Naive thymus-derived CD4-positive, alpha-beta T cell (primary cell): Measurements from ENCODE around the gene SARNP. TPM values are rescaled to one million over a fixed set of nuclear protein-coding genes. Genes with fewer than 3 reads are reported as not detected.
"Not testable (repeated sequence)": the region's sequence is repeated elsewhere in the genome, so short reads cannot be mapped to it uniquely, and the experiment has no call there.

Experiments used
- ATAC-seq: fragments of 150-1000 bp; cut with Tn5 transposase; 2 replicates; pipeline ENCODE4 v1.10.0; 2021; ENCODE audit warnings: mild to moderate bottlenecking, moderate library complexity
- CTCF ChIA-PET: fragments of 350-600 bp; sonication (Branson Sonifier 250); formaldehyde crosslinking; loops from one replicate; lab custom pipeline; 2021; ENCODE audit warnings: antibody characterized with exemption; lab: Charles Lee
- POLR2A ChIA-PET: fragments of 350-600 bp; sonication (Branson Sonifier 250); formaldehyde crosslinking; loops from one replicate; lab custom pipeline; 2021; ENCODE audit warnings: antibody characterized with exemption, inconsistent platforms; lab: Charles Lee
- DNase-seq, 9 donors: peaks; one replicate each; pipeline versions ENCODE4 v3.0.0 to v3.0.0-alpha.2; 2020 to 2022; ENCODE audit warnings: mixed read lengths in 1 of 9
- H3K27ac ChIP-seq: one replicate; pipeline ENCODE4 v1.7.0; 2013; ENCODE audit warnings: mild to moderate bottlenecking, low read depth, low read length, moderate library complexity
- H3K27me3 ChIP-seq, 2 donors: one replicate each; pipeline ENCODE4 v1.7.0; 2013; ENCODE audit warnings: low read length in 2 of 2, mild to moderate bottlenecking in 2 of 2, moderate library complexity in 2 of 2; ENCODE audit not compliant: control insufficient read depth in 2 of 2, insufficient read depth in 2 of 2
- H3K36me3 ChIP-seq, 3 experiments: 1 replicate in 2 of 3; 2 replicates in 1 of 3; pipeline ENCODE4 v1.7.0; 2013; ENCODE audit warnings: low read length in 3 of 3, mild to moderate bottlenecking in 3 of 3, moderate library complexity in 1 of 3; ENCODE audit not compliant: insufficient read depth in 3 of 3, control insufficient read depth in 2 of 3
- H3K4me1 ChIP-seq, 2 donors: one replicate each; pipeline ENCODE4 v1.7.0; 2013; ENCODE audit warnings: low read length in 2 of 2, mild to moderate bottlenecking in 2 of 2, moderate library complexity in 1 of 2; ENCODE audit not compliant: control insufficient read depth in 2 of 2, insufficient read depth in 2 of 2
- H3K4me3 ChIP-seq: 2 replicates; pipeline ENCODE4 v1.7.0; 2013; ENCODE audit warnings: mild to moderate bottlenecking, low read length
- H3K9me3 ChIP-seq, 3 experiments: 1 replicate in 2 of 3; 2 replicates in 1 of 3; pipeline ENCODE4 v1.7.0; 2013; ENCODE audit warnings: low read length in 3 of 3; ENCODE audit not compliant: control insufficient read depth in 2 of 3
- H3K27ac Mint-ChIP-seq, 9 donors: one replicate each; pipeline ENCODE4 v1.8.0; 2020 to 2022; ENCODE audit warnings: mixed read lengths in 9 of 9, mild to moderate bottlenecking in 8 of 9, moderate library complexity in 5 of 9, inconsistent platforms in 2 of 9
- H3K27me3 Mint-ChIP-seq, 5 donors: one replicate each; pipeline ENCODE4 v1.8.0; 2021 to 2022; ENCODE audit warnings: mixed read lengths in 5 of 5, mild to moderate bottlenecking in 1 of 5
- H3K36me3 Mint-ChIP-seq, 5 donors: one replicate each; pipeline ENCODE4 v1.8.0; 2020 to 2022; ENCODE audit warnings: mixed read lengths in 5 of 5, mild to moderate bottlenecking in 3 of 5, inconsistent platforms in 1 of 5
- H3K4me1 Mint-ChIP-seq, 7 donors: one replicate each; pipeline ENCODE4 v1.8.0; 2020 to 2022; ENCODE audit warnings: mixed read lengths in 7 of 7, mild to moderate bottlenecking in 3 of 7, inconsistent platforms in 1 of 7
- H3K4me3 Mint-ChIP-seq, 10 donors: one replicate each; pipeline ENCODE4 v1.8.0; 2020 to 2022; ENCODE audit warnings: mild to moderate bottlenecking in 10 of 10, mixed read lengths in 10 of 10, moderate library complexity in 6 of 10, inconsistent platforms in 2 of 10
- H3K9me3 Mint-ChIP-seq, 11 donors: one replicate each; pipeline ENCODE4 v1.8.0; 2020 to 2022; ENCODE audit warnings: mixed read lengths in 11 of 11, mild to moderate bottlenecking in 4 of 11, inconsistent platforms in 1 of 11, moderate library complexity in 1 of 11
- intact Hi-C, 2 donors: fragments of 100-400 bp; cut with micrococcal nuclease; formaldehyde crosslinking; loops; one replicate each; pipeline ENCODE4 v1.15.1; 2023
- polyA plus RNA-seq, 2 donors: library from polyadenylated mRNA; unstranded; fragments of 300-500 nt; fragmentation: Illumina TruSeq; gene quantifications; one replicate each; pipeline ENCODE4 v1.2.3, GENCODE V29; 2021
- total RNA-seq, 6 experiments: library from RNA in 5 of 6; stranded (reverse) in 5 of 6; gene quantifications; 1 replicate in 5 of 6; 2 replicates in 1 of 6; pipeline ENCODE4 v1.2.3 and lab custom pipeline; 2021 to 2026

Gene SARNP
- total RNA-seq (10 to 100 TPM; 28.0 to 73.0 (median 41.7) TPM), polyA plus RNA-seq (100 to 1,000 TPM in 1 of 2 donors, 10 to 100 TPM in 1; 89.7 to 115 TPM), total RNA-seq (lab: John Stamatoyannopoulos, UW) (6.1 reads per million, percentile 27 among the genes with 10 or more reads in this experiment)

DNA sequence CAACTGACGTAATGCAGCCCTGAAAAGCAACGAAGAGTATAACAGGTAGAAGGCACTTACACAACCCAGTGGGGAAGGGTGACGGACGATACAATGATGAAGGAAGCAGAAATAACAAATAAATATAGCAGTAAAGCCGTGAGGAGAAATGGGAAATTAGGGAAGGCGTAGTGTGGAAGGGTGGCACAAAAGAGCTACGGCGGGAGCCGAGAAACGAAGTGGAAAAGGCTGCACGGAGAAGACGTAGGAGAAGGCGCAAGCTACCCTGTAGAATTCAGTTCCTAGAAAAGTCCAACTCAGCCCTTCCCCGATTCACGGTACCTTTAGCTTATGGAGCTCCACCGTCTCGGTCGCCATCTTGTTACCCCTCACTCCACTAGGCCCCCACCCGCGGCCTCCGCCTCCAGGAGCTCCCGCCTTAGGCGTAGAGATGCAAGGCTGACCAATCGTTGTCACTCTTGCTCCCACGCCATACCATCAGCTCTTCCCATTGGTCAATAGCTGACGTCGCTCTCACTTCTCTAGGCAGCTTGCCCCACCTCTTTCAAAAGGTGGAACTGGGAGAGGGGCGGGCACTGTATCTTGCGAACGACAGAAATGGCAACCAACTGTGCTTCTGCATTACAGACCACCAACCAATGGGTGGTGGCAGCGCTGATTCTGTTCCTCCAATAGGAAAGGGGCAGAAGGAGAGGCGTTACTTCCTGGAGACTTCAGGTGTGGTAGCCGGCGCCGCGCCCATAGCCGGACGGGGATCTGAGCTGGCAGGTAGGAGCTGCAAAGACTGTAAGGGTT lies at the start of gene SARNP, which contains the start of gene ORMDL2:
Gene SARNP (minus strand): TSS at position 380 of the 795 bp plus-strand sequence. CDS start 23 bp downstream, at position 357.
Gene ORMDL2 (plus strand): TSS at position 697 of the 795 bp plus-strand sequence. CDS start 959 bp downstream, outside the sequence.
- peaks cover 0 to 34% (median 18%) of the 10 kb centered on the region in 5 donors for H3K36me3 Mint-ChIP-seq
- Histone ChIP-seq H3K27me3 (no peaks in the 10 kb centered on the region), H3K27ac (peak within 1 kb of the TSS; percentile 88), H3K36me3 (peaks cover 7 to 40% (median 28%) of the 10 kb centered on the region in 3 experiments), H3K4me3 (peak within 1 kb of the TSS; percentile 94), H3K9me3 (no peaks in the 10 kb centered on the region), H3K4me1 (peaks cover 22 to 41% of the 10 kb centered on the region in 2 donors)
- peaks cover 32 to 45% (median 37%) of the 10 kb centered on the region in 7 donors for H3K4me1 Mint-ChIP-seq
- intact Hi-C loops: loop anchor here (1.0 to 5.0 kb wide), 16 partner anchors 12 to 1705 kb away; partner anchors contain the start of genes DNAJC14 (in 2 of the 2), PA2G4 (in 2 of the 2), ZC3H10 (in 2 of the 2) and BLOC1S1 (in 1 of the 2)
- ChIA-PET CTCF (interaction anchor here (0.6 to 6.0 kb wide), 13 partner anchors 9 to 647 kb away, joined by 4 to 43 read pairs (median 6); partner anchors contain the start of genes DNAJC14 and PYM1), POLR2A (interaction anchor here (0.5 to 10.9 kb wide), 34 partner anchors 9 to 908 kb away, joined by 3 to 243 read pairs (median 5); partner anchors contain the start of genes BLOC1S1, DGKA, DNAJC14 and NACA)
- peaks cover 0 to 2% (median 0%) of the 10 kb centered on the region in 11 donors for H3K9me3 Mint-ChIP-seq
- DNase-seq (peak; percentile 81 to 99 (median 98)), ATAC-seq (peak; percentile 96)
- H3K27ac Mint-ChIP-seq: no peak within 1 kb of the TSS
- H3K27me3 Mint-ChIP-seq: no peaks in the 10 kb centered on the region
- H3K4me3 Mint-ChIP-seq: no peak within 1 kb of the TSS

- POLR2A ChIA-PET: interaction anchor here (1.4 kb wide), 1 partner anchor 49 kb away, joined by 3 read pairs; no protein-coding TSS in a partner anchor
- intact Hi-C loops, H3K27me3 ChIP-seq, H3K36me3 Mint-ChIP-seq, H3K4me1 Mint-ChIP-seq, H3K27ac ChIP-seq, ATAC-seq, H3K9me3 ChIP-seq, H3K4me3 ChIP-seq, H3K27me3 Mint-ChIP-seq, H3K27ac Mint-ChIP-seq, H3K4me3 Mint-ChIP-seq, H3K4me1 ChIP-seq, DNase-seq, CTCF ChIA-PET, H3K36me3 ChIP-seq: not testable (repeated sequence)
- peaks cover 0 to 24% (median 5%) of the 10 kb centered on the region in 11 donors for H3K9me3 Mint-ChIP-seq
These were observed 49.0 kb upstream of the SARNP start for GRCh38 chr12:55866454-55867004.

GRCh38 chr12:55865327-55865726 lies 47.8 kb upstream of the SARNP start:
- Histone ChIP-seq H3K4me3 (no peak overlapping the region), H3K4me1 (no peaks in the 10 kb centered on the region), H3K9me3 (peaks cover 0 to 4% (median 0%) of the 10 kb centered on the region in 3 experiments), H3K36me3 (no peaks in the 10 kb centered on the region), H3K27ac (no peak overlapping the region), H3K27me3 (no peaks in the 10 kb centered on the region)
- Mint-ChIP-seq H3K27me3 (no peaks in the 10 kb centered on the region), H3K4me1 (peaks cover 0 to 1% (median 0%) of the 10 kb centered on the region in 7 donors), H3K4me3 (no peak overlapping the region), H3K27ac (no peak overlapping the region), H3K9me3 (peaks cover 0 to 24% (median 5%) of the 10 kb centered on the region in 11 donors), H3K36me3 (peaks cover 0 to 2% (median 0%) of the 10 kb centered on the region in 5 donors)
- intact Hi-C loops: no loop called here
- ChIA-PET CTCF (no interaction called here), POLR2A (no interaction called here)
- DNase-seq: no peak
- ATAC-seq: no peak

DNA sequence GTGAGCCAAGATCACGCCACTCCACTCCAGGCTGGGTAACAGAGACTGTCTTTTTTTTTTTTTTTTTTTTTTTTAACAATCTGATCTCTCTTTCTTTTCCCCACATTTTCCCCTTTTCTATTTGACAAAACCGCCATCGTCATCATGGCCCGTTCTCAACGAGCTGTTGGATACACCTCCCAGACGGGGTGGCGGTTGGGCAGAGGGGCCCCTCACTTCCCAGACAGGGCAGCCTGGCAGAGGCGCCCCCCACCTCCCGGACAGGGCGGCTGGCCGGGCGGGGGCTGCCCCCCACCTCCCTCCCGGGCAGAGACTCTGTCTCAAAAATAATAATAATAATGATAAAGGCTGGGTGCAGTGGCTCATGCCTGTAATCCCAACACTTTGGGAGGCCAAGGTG lies 45.4 kb upstream of the SARNP start:
- H3K36me3 Mint-ChIP-seq, H3K4me1 Mint-ChIP-seq, H3K4me3 Mint-ChIP-seq, DNase-seq, H3K27ac ChIP-seq, H3K27me3 Mint-ChIP-seq, H3K9me3 ChIP-seq, H3K36me3 ChIP-seq, intact Hi-C loops, H3K4me3 ChIP-seq, H3K4me1 ChIP-seq, H3K27ac Mint-ChIP-seq, H3K27me3 ChIP-seq, CTCF ChIA-PET, ATAC-seq: not testable (repeated sequence)
- POLR2A ChIA-PET: interaction anchor here (1.0 kb wide), 1 partner anchor 26 kb away, joined by 3 read pairs; no protein-coding TSS in a partner anchor
- H3K9me3 Mint-ChIP-seq: peaks cover 0 to 24% (median 5%) of the 10 kb centered on the region in 11 donors

- Histone ChIP-seq H3K4me3 (no peak overlapping the region), H3K27ac (no peak overlapping the region), H3K4me1 (no peaks in the 10 kb centered on the region), H3K9me3 (peaks cover 0 to 4% (median 0%) of the 10 kb centered on the region in 3 experiments), H3K27me3 (no peaks in the 10 kb centered on the region), H3K36me3 (no peaks in the 10 kb centered on the region)
- Mint-ChIP-seq H3K9me3 (peaks cover 0 to 19% (median 5%) of the 10 kb centered on the region in 11 donors), H3K4me3 (no peak overlapping the region), H3K4me1 (peaks cover 0 to 2% (median 0%) of the 10 kb centered on the region in 7 donors), H3K27me3 (peaks cover 0 to under 1% (median 0%) of the 10 kb centered on the region in 5 donors), H3K36me3 (no peaks in the 10 kb centered on the region), H3K27ac (no peak overlapping the region)
- ChIA-PET CTCF (interaction anchor here (0.6 kb wide), 1 partner anchor 38 kb away, joined by 3 read pairs; no protein-coding TSS in a partner anchor), POLR2A (interaction anchor here (0.5 kb wide), 1 partner anchor 45 kb away, joined by 3 read pairs; the partner anchor contains the start of genes ORMDL2 and SARNP)
- ATAC-seq (no peak), DNase-seq (no peak)
- intact Hi-C loops: no loop called here
These were observed 44.8 kb upstream of the SARNP start for GRCh38 chr12:55862286-55862685.

- Mint-ChIP-seq H3K36me3 (no peaks in the 10 kb centered on the region), H3K27ac (no peak overlapping the region), H3K4me3 (no peak overlapping the region), H3K9me3 (peaks cover 0 to 19% (median 5%) of the 10 kb centered on the region in 11 donors), H3K27me3 (peaks cover 0 to 4% (median 0%) of the 10 kb centered on the region in 5 donors), H3K4me1 (peaks cover 0 to 2% (median 0%) of the 10 kb centered on the region in 7 donors)
- ChIA-PET POLR2A (no interaction called here), CTCF (interaction anchor here (0.6 kb wide), 1 partner anchor 38 kb away, joined by 3 read pairs; no protein-coding TSS in a partner anchor)
- Histone ChIP-seq H3K36me3 (no peaks in the 10 kb centered on the region), H3K4me1 (no peaks in the 10 kb centered on the region), H3K9me3 (peaks cover 0 to 4% (median 0%) of the 10 kb centered on the region in 3 experiments), H3K27ac (no peak overlapping the region), H3K27me3 (no peaks in the 10 kb centered on the region), H3K4me3 (no peak overlapping the region)
- intact Hi-C loops: loop anchor here in 1 of 2 donors (2.0 kb wide), 1 partner anchor 55 kb away; no protein-coding TSS in a partner anchor
- no peak for ATAC-seq
- DNase-seq: no peak
These were observed 44.3 kb upstream of the SARNP start for GRCh38 chr12:55861871-55862270.
